MM.1S (cell line): Measurements from ENCODE around the gene CDHR5.

Experiments
- CTCF ChIP-seq: fragments of 300-600 bp; sonication (generic); IDR thresholded peaks from 2 replicates; pipeline ENCODE4 v1.5.1; 2016; ENCODE audit warnings: antibody characterized with exemption, low read length, mixed read lengths
- EZH2 ChIP-seq: fragments of 300-600 bp; sonication (generic); optimal IDR thresholded peaks from 2 replicates; pipeline ENCODE3; 2017; ENCODE audit warnings: low read depth, mild to moderate bottlenecking, antibody characterized with exemption, low read length, mixed read lengths

GRCh38 chr11:621838-622237 is 2.9 kb downstream of the CDHR5 start:
- no peak for TF ChIP-seq CTCF
- no peak for TF ChIP-seq EZH2
